ENCODE measurements around the gene UNK. TPM values are rescaled to one million over a fixed set of nuclear protein-coding genes. Genes with fewer than 3 reads are reported as not detected.

Gene UNK
- total RNA-seq, 1 donor from 2014 or later, result 16.7 TPM

GRCh38 chr17:75764711-75765421 is 19.7 kb upstream of the UNK start, which contains the start of gene GALK1:
GALK1 (minus strand) TSS chr17:75765192; CDS start chr17:75765136, 56 bp downstream.
- Mint-ChIP-seq H3K4me3 (ENCODE audit: unreplicated experiment) (peak within 1 kb of the TSS; percentile 81), H3K27ac (ENCODE audit: unreplicated experiment) (peak within 1 kb of the TSS; percentile 78), H3K27me3 (ENCODE audit: low read depth, unreplicated experiment) (no peaks in the 10 kb centered on the region), H3K4me1 (ENCODE audit: low read depth, unreplicated experiment) (no peaks in the 10 kb centered on the region), H3K9me3 (ENCODE audit: unreplicated experiment) (no peaks in the 10 kb centered on the region), H3K36me3 (ENCODE audit: low read depth, unreplicated experiment) (no peaks in the 10 kb centered on the region)
- H4K20me1 ChIP-seq (ENCODE audit: insufficient read depth, low read length), result no peaks in the 10 kb centered on the region
- no peaks in the 10 kb centered on the region for H3K79me2 ChIP-seq (ENCODE audit: insufficient read depth, low read length)
- peak within 1 kb of the TSS; percentile 76 for H2AFZ ChIP-seq (ENCODE audit: low read depth, low read length)
- peaks cover 12% of the 10 kb centered on the region for H3K4me1 ChIP-seq (ENCODE audit: insufficient read depth, low read length)
- peak within 1 kb of the TSS; percentile 75 for H3K9ac ChIP-seq (ENCODE audit: low read length)
- peak; percentile 41 for DNase-seq (ENCODE audit: low read depth)
- peak within 1 kb of the TSS; percentile 54 for H3K4me3 ChIP-seq (ENCODE audit: insufficient read depth, low read depth, low read length)
- H3K4me2 ChIP-seq (ENCODE audit: low read length), result peak within 1 kb of the TSS; percentile 91
- H3K36me3 ChIP-seq (ENCODE audit: insufficient read depth, low read length), result no peaks in the 10 kb centered on the region
- no peak within 1 kb of the TSS for H3K27ac ChIP-seq (ENCODE audit: low read depth, low read length)
- H3K27me3 ChIP-seq (ENCODE audit: insufficient read depth, low read length), result no peaks in the 10 kb centered on the region
- no peaks in the 10 kb centered on the region for H3K9me3 ChIP-seq (ENCODE audit: insufficient read depth, low read depth, low read length)
- TF ChIP-seq EZH2 (IDR thresholded peaks at IDR 0.05; ENCODE audit: insufficient read depth, low read length), result no peak
- TF ChIP-seq, protein P1, sequence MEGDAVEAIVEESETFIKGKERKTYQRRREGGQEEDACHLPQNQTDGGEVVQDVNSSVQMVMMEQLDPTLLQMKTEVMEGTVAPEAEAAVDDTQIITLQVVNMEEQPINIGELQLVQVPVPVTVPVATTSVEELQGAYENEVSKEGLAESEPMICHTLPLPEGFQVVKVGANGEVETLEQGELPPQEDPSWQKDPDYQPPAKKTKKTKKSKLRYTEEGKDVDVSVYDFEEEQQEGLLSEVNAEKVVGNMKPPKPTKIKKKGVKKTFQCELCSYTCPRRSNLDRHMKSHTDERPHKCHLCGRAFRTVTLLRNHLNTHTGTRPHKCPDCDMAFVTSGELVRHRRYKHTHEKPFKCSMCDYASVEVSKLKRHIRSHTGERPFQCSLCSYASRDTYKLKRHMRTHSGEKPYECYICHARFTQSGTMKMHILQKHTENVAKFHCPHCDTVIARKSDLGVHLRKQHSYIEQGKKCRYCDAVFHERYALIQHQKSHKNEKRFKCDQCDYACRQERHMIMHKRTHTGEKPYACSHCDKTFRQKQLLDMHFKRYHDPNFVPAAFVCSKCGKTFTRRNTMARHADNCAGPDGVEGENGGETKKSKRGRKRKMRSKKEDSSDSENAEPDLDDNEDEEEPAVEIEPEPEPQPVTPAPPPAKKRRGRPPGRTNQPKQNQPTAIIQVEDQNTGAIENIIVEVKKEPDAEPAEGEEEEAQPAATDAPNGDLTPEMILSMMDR (IDR thresholded peaks at IDR 0.05; ENCODE audit: insufficient read depth, low read depth, low read length), result no peak
- FAIRE-seq, result no peak

- no peak overlapping the region for H2AFZ ChIP-seq (ENCODE audit: low read depth, low read length)
- no peaks in the 10 kb centered on the region for H4K20me1 ChIP-seq (ENCODE audit: insufficient read depth, low read length)
- no peaks in the 10 kb centered on the region for H3K9me3 Mint-ChIP-seq (ENCODE audit: unreplicated experiment)
- H3K9ac ChIP-seq (ENCODE audit: low read length), result no peak overlapping the region
- H3K4me3 Mint-ChIP-seq (ENCODE audit: unreplicated experiment), result no peak overlapping the region
- H3K9me3 ChIP-seq (ENCODE audit: insufficient read depth, low read depth, low read length), result no peaks in the 10 kb centered on the region
- H3K27me3 Mint-ChIP-seq (ENCODE audit: low read depth, unreplicated experiment), result no peaks in the 10 kb centered on the region
- H3K4me1 ChIP-seq (ENCODE audit: insufficient read depth, low read length), result peaks cover 12% of the 10 kb centered on the region
- no peaks in the 10 kb centered on the region for H3K4me1 Mint-ChIP-seq (ENCODE audit: low read depth, unreplicated experiment)
- FAIRE-seq, result no peak
- no peaks in the 10 kb centered on the region for H3K79me2 ChIP-seq (ENCODE audit: insufficient read depth, low read length)
- no peak for TF ChIP-seq EZH2 (IDR thresholded peaks at IDR 0.05; ENCODE audit: insufficient read depth, low read length)
- TF ChIP-seq, protein P1 (IDR thresholded peaks at IDR 0.05; ENCODE audit: insufficient read depth, low read depth, low read length), result no peak
- H3K36me3 ChIP-seq (ENCODE audit: insufficient read depth, low read length), result no peaks in the 10 kb centered on the region
- H3K27me3 ChIP-seq (ENCODE audit: insufficient read depth, low read length), result no peaks in the 10 kb centered on the region
- no peak overlapping the region for H3K4me3 ChIP-seq (ENCODE audit: insufficient read depth, low read depth, low read length)
- DNase-seq (ENCODE audit: low read depth), result no peak
- no peak overlapping the region for H3K27ac Mint-ChIP-seq (ENCODE audit: unreplicated experiment)
- H3K4me2 ChIP-seq (ENCODE audit: low read length), result no peak overlapping the region
- H3K36me3 Mint-ChIP-seq (ENCODE audit: low read depth, unreplicated experiment), result no peaks in the 10 kb centered on the region
- H3K27ac ChIP-seq (ENCODE audit: low read depth, low read length), result no peak overlapping the region
These were observed 18.6 kb upstream of the UNK start for GRCh38 chr17:75765981-75766380.

DNA sequence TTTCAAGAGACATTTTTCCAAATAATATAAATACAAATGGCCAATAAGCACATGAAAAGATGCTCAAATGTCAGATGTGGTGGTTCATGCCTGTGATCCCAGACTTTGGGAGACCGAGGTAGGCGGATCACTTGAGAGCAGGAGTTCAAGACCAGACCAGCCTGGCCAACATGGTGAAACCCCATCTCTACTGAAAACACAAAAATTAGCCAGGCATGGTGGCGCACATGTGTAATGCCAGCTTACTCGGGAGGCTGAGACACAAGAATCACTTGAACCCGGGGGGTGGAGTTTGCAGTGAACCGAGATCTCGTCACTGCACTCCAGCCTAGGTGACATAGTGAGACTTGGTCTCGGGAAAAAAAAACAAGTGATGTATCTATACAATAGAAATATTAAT is 16.7 kb upstream of the UNK start:
- DNase-seq (ENCODE audit: low read depth) (no peak), FAIRE-seq (no peak)
- Histone ChIP-seq H3K79me2 (ENCODE audit: insufficient read depth, low read length) (no peaks in the 10 kb centered on the region), H3K4me2 (ENCODE audit: low read length) (no peak overlapping the region), H3K27ac (ENCODE audit: low read depth, low read length) (no peak overlapping the region), H3K9me3 (ENCODE audit: insufficient read depth, low read depth, low read length) (no peaks in the 10 kb centered on the region), H3K9ac (ENCODE audit: low read length) (no peak overlapping the region), H3K36me3 (ENCODE audit: insufficient read depth, low read length) (no peaks in the 10 kb centered on the region), H3K27me3 (ENCODE audit: insufficient read depth, low read length) (no peaks in the 10 kb centered on the region), H4K20me1 (ENCODE audit: insufficient read depth, low read length) (no peaks in the 10 kb centered on the region), H3K4me1 (ENCODE audit: insufficient read depth, low read length) (peaks cover 12% of the 10 kb centered on the region), H2AFZ (ENCODE audit: low read depth, low read length) (no peak overlapping the region), H3K4me3 (ENCODE audit: insufficient read depth, low read depth, low read length) (no peak overlapping the region)
- H3K9me3 Mint-ChIP-seq (ENCODE audit: unreplicated experiment), result peaks cover 1% of the 10 kb centered on the region
- peaks cover 3% of the 10 kb centered on the region for H3K4me1 Mint-ChIP-seq (ENCODE audit: low read depth, unreplicated experiment)
- H3K36me3 Mint-ChIP-seq (ENCODE audit: low read depth, unreplicated experiment), result no peaks in the 10 kb centered on the region
- no peak overlapping the region for H3K27ac Mint-ChIP-seq (ENCODE audit: unreplicated experiment)
- no peak overlapping the region for H3K4me3 Mint-ChIP-seq (ENCODE audit: unreplicated experiment)
- H3K27me3 Mint-ChIP-seq (ENCODE audit: low read depth, unreplicated experiment), result no peaks in the 10 kb centered on the region
- TF ChIP-seq EZH2 (IDR thresholded peaks at IDR 0.05; ENCODE audit: insufficient read depth, low read length), result no peak
- TF ChIP-seq, protein P1 (IDR thresholded peaks at IDR 0.05; ENCODE audit: insufficient read depth, low read depth, low read length), result no peak

All from astrocyte (in vitro differentiated cells and primary cell).